EH (cell line): ENCODE measurements around the gene SSC5D.

Experiments
- DNase-seq: peaks from one replicate; pipeline ENCODE4 v3.0.0-alpha.2; 2015; ENCODE audit warnings: low read depth

The SSC5D gene

DNA sequence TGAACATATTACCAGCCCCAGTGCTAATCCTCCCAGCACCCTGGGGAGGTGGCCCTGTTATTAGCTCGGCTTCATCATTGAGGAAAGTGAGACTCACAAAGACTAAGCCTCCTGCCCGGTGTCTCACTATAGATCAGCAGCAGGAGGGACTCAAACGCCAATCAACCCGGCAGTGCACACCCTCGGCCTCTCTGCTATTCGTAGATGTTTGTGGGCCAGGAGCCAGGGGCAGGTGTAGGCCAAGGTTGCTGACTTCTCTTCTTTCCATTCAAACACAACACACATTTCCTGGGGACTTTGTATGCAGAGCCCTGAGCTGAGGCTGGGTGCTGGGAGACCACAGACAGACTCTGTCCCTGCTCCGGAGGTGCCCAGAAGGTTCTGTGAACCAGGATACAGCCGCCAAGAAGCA, 66.5 kb downstream of the SSC5D start:
- DNase-seq, result no peak

DNA sequence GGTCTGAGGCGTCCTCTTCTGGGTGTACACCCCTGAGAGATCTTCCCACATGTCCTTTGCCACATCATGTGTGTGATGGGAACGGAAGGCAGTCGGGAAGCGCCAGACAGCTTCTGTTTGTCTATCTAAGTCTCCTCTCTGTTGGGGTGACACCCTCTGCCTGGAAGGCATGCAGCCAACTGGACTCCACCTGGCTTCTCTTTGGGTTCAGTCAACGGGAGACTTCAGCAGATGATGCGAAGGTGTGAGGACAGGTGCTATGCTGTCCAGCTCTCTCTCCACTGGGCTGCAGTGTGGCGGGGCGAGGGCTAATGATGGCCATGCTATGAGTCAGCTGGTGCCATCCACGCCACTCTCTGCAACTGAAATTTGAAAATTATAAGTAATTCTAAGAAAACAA, 71.4 kb downstream of the SSC5D start:
- no peak for DNase-seq

DNA sequence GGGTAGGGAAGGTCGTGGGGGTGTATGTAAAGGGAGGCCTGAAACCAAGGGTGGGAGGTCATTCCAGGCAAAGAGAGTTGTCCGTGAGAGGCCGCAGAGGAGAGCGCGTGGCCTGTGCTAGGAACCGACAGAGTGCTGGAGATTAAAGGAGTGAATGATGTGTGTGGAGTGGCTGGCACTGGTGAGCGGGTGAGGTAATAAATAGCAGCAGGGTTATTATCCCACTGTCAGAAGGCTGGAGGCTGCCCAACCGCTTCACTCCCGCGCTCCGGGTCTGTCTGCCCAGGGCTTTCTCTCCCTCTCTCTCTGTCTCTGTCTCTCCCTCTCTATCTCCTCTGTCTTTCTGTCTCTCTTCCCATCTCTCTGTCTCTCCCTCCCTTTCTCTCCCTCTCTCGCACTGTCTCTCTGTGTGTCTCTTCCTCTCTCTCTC, 75.0 kb downstream of the SSC5D start:
- DNase-seq, result peak; percentile 30

DNA sequence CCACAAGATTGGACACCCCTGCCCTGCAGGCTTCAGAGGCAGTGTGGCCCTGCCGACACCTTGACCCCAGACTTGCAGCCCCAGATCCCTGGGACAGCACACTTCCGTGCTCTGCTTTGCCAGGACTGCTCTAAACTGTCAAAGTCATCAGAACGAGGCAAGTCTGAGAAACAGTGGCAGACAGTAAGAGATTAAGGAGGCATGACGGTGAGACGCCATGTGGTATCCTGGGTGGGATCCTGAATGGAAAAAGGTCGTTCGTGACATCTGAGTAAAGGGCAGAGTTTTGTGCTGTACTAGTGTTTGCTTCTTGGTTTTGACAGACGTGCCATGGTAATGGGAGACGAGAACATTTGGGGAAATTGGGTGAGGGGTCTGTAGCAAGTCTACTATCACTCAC, 78.6 kb downstream of the SSC5D start:
- DNase-seq, result no peak

DNA sequence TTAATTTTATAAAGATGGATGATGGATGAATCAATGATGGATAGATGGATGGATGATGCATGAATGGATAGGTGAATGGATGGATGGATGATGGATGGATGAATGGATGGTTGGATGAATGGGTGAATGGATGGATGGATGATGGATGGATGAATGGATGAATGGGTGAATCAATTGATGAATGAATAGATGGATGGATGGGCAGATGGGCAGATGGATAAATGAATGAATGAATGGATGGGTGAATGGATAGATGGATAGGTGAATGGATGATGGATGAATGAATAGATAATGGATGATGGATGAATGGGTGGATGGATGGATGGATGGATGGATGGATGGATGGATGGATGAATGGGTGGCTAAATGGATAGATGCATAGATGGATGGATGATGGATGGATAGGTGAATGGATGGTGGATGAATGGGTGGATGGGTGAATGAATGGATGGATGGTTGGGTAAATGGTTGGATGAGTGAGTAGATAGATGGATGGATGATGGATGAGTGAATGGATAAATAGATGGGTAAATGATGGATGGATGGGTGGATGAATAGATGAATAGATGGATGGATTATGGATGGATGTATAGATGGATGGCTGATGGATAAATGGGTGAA, 79.6 kb downstream of the SSC5D start:
- DNase-seq, result no peak
